ENCODE results near the gene NFYC.
"Not testable (repeated sequence)": the region's sequence is repeated elsewhere in the genome, so short reads cannot be mapped to it uniquely, and the experiment has no call there.

NFYC gene

DNA sequence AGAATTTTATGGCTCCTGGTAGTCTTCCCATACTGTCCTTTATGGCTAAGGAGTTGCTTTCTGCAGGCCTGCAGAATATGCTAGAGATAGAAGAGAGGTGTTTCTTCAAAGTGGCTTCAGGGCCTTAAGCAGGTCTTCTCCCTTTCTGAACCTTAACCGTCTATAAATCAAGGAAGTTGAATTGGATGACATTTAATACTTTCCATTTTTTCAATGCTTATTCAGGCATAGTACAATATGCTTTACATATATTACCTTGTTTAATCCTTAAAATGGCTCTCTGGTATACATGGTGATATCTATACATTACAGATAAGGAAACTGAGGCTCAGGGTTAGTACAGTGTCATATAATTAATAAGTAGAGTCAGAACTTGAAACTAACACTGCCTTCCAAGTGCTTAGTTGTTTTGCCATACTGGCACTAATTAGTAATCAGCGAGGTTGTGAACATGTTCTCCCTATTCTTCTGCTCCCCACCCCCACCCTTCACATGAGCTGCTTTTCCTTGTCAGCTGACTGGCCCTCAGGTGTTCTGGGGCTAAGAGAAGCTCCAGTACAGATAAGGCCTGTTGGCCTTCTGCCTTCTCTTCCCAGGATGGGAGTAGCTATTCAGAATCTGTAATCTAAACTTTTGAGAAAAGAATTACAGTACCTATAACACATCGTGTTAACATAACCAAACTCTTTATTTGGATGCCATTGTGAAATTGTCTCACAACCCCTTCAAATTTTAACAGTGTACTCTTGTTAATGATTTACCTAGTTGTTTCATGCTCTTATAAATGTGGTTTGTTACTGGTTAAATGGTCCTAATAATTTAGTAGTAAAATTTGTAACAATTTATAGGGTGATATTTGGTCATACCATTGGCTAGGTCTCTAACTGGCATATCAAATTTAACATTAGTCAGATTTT, 13.6 kb downstream of the NFYC start:
- no peak overlapping the region for H3K4me3 ChIP-seq (ENCODE audit: low read depth, low read length)

DNA sequence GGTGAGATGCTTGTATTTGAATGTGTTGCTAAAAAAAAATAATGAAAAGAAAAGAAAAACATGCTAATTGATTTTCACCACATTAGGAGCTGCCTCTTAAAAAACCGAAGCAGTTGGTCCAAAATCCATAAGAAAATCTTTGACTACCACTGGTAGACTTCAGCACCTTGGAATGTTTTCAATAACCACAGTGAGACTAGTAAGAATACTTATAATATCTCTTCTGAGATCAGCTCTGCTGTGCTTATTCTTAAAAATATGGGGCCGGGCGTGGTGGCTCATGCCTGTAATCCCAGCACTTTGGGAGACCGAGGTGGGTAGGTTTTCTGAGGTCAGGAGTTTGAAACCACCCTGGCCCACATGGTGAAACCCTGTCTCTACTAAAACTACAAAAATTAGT, 15.1 kb downstream of the NFYC start:
- H3K4me3 ChIP-seq (ENCODE audit: low read depth, low read length): no peak overlapping the region

- H3K4me3 ChIP-seq (ENCODE audit: low read depth, low read length): peak overlapping the region; percentile 82
Measured at GRCh38 chr1:40708750-40709099, 17.2 kb downstream of the NFYC start.

DNA sequence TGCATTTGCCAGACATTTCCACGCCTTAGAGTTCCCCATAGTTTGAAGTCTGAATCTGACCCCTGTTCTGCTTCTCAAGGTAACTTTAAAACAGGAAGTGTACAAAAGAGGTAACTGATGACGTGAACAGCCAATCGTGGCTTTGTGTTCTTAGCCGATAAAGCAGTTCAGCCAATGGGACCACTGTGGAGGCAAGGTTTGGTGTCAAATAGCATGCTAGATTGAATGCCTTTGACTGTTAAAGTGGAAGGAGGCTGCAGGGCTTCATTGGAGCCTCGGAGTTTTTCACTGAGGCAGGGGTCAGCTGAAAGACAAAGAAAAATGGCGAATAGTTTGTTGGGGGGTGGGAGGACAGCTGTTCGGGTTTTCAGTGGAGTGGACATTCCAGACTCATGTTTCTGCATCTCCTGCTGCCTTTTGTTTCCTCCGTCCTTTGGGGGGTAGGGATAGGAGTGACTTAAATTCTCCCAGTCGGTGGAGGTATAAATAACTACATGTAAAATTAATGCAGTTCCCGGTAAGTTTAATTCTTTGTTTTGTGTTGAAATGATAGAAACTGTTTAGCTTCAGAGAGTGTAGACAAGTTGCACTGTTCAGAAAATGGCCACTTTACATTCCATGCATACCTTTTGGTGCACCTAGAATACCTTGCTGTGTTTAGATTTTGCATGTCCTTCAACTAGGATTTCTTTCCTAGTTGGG, 17.7 kb downstream of the NFYC start:
- peak overlapping the region; percentile 82 for H3K4me3 ChIP-seq (ENCODE audit: low read depth, low read length)

DNA sequence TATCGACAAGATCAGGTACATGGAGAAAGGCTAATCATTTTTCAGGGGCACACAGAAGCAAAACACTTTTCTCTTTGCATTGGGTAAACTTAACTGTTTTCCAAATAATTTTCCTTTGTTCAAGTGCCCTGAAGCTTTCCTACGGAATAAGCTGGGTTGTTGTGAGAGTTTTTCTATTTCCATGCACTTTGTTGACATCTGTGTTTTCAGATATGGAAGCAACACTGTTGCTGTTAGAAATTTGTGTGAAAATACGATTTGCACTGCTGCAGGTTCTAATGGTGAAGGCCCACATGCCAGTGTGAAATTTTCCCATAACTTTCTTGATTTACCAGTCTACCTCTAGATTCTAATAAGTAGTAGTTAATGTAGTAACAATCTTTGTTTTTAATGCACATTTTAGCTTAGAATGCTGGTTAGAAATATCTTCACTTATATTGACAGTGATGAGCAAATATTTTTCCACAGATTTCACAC, 18.3 kb downstream of the NFYC start:
- peak overlapping the region; percentile 82 for H3K4me3 ChIP-seq (ENCODE audit: low read depth, low read length)

DNA sequence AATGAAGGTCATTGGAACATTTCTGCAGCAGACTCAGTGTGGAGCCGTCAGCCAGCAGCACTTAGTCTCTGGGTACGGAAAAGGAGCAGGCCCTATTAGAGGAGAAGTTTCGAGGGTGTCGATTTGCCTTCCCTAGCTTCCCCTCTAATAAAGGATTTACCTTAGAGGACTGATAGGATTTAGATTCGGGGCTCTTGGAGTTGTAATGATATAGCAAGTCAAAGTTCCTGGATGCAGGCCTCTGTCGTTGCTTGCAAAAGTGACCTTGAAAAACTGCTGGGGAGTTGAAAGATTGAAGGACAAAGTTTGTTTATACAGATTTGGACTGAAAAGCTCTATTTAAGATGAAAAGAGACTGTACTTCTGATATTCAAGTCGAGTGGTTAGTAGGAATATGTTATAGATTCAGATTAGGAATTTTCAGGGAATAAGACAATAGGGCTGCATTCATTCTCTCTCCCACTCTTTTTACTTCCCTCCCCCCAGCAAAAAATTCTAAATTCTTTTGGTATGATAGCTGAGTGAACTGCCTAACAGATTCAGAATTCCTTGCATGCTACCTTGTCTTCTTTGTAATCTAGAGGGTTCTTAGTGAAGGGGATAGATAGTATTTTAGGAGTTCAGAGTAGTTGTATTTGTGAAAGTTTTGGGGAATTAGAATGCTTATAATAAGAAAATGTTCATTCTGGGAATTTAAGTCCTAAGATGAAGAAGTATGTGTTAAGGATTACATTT, 19.2 kb downstream of the NFYC start:
- peak overlapping the region; percentile 82 for H3K4me3 ChIP-seq (ENCODE audit: low read depth, low read length)

GRCh38 chr1:40711465-40712404, 20.2 kb downstream of the NFYC start:
- H3K4me3 ChIP-seq (ENCODE audit: low read depth, low read length): no peak overlapping the region

DNA sequence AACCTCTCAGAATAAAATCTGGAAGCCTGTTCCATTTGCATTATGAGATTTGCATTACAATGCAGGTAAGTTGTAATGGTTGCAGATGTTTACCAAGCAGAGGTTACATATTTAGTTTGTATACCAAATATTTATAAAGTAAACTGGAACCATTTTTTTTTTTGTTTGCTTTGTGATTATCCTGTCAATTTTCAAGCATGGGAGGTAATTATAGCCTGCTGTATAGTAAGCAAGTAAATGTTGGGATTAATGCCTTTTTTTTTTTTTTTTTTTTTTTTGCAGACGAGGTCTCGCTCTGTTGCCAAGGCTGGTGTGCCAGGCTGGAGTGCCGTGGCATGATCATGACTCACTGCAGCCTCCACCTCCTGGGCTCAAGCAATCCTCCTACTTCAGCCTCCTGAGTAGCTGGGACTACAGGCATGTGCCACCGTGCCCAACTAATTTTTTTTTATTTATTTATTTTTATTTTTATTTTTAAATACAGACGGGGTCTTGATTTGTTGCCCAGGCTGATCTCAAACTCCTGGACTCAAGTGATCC, 21.0 kb downstream of the NFYC start:
- H3K4me3 ChIP-seq (ENCODE audit: low read depth, low read length): no peak overlapping the region

DNA sequence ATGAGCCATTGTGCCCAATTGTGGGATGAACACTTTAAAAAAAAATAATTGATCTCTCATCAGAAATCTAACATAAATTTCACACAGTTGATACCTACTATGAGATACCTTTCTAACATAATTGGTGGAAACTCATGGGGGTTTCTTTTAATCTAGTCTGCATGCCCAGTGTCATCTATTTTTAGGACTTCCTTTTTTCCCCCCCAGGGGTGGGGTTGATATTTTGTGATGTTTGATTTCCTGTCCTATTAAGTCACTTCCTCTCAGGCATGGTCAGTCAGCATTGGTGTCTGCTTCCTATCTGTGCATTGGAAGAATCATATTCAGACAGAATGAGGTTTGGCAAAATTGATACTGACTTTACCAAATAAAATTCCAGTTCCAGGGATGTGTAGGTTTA, 21.5 kb downstream of the NFYC start:
- no peak overlapping the region for H3K4me3 ChIP-seq (ENCODE audit: low read depth, low read length)

GRCh38 chr1:40715491-40716059, 24.1 kb downstream of the NFYC start:
- no peak overlapping the region for H3K4me3 ChIP-seq (ENCODE audit: low read depth, low read length)

DNA sequence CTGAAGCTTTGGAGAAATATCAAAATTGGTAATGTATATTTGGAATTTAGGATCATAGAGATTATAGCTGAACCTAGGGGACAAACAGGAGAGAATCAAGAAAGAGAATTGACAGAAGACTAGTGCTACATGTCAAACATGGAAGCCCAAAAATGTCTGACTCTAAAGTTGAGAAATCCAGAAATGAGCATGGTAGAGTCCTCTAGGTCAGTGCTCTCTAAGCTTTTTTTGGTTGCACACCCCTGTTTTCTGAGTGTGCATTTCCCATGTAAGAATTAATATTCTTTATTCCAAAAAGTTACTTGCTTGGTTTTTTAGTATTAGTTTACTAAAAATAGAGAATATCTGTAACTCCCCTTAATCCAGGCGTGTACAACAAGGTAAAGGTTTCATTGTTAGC, 25.6 kb downstream of the NFYC start:
- no peak overlapping the region for H3K4me3 ChIP-seq (ENCODE audit: low read depth, low read length)

DNA sequence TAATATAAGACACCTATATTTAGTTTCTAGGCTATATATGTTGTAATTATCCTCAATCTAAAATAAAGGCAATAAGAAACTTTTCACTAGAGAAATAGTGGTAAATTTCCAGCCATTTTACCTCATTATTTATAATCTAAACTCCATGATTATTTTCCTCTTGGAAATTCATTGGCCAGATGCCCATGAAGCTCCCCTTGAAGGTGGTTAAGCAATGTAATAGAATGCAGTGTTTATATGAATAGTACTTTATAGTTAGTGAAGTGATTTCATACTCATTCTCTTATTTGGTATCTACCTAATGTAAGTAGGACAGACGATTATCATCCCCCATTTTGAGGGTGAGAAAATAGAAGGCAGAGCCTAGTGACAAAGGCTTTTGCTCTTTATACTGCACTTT, 26.5 kb downstream of the NFYC start:
- H3K4me3 ChIP-seq (ENCODE audit: low read depth, low read length): no peak overlapping the region

GRCh38 chr1:40720493-40720892, 29.0 kb downstream of the NFYC start:
- no peak overlapping the region for H3K4me3 ChIP-seq (ENCODE audit: low read depth, low read length)

GRCh38 chr1:40722622-40723021, 31.1 kb downstream of the NFYC start:
- H3K4me3 ChIP-seq (ENCODE audit: low read depth, low read length): no peak overlapping the region

GRCh38 chr1:40723196-40723955, 31.9 kb downstream of the NFYC start:
- no peak overlapping the region for H3K4me3 ChIP-seq (ENCODE audit: low read depth, low read length)

DNA sequence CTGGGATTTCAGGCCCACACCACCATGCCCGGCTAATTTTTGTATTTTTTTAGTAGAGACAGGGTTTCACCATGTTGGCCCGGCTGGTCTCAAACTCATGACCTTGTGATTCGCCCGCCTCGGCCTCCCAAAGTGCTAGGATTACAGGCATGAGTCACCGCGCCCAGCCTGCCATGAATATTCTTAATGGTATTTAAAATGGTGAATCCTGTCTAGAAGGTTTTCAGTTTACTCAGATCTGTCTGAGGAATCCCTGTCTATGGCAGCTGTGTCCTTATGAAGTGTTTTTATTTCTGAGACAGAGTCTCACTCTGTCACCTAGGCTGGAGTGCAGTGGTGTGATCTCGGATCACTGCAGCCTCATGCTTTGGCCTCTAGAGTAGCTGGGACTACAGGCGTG, 36.2 kb downstream of the NFYC start:
- not testable (repeated sequence) for H3K4me3 ChIP-seq (ENCODE audit: low read depth, low read length)

DNA sequence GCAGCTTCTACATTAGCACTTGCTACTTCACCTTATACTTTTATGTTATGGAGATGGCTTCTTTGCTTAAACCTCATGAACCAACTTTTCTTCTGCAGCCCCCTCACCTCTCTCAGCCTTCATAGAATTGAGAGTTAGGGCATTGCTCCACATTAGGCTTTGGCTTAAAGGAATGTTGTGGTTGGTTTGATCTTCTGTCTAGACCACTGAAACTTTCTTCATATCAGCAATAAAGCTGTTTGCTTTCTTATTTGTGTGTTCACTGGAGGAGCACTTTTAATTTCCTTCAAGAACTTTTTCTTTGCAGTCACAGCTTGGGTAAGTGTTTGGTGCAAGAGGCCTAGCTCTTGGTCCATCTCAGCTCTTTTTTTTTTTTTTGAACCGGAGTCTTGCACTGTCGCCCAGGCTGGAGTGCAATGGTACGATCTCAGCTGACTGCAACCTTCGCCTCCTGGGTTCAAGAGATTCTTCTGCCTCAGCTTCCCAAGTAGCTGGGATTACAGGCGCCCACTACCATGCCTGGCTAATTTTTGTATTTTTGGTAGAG, 37.9 kb downstream of the NFYC start:
- not testable (repeated sequence) for H3K4me3 ChIP-seq (ENCODE audit: low read depth, low read length)

GRCh38 chr1:40732756-40733301, 41.3 kb downstream of the NFYC start:
- H3K4me3 ChIP-seq (ENCODE audit: low read depth, low read length): no peak overlapping the region

Measured in iPS-11a (cell line).